ENCODE measurements around the gene ATP11A. TPM values are rescaled to one million over a fixed set of nuclear protein-coding genes. Genes with fewer than 3 reads are reported as not detected.

Gene ATP11A
- total RNA-seq, 1 experiment from 2014 or later = 41.2 TPM

- no peaks in the 10 kb centered on the region for H3K27me3 Mint-ChIP-seq (ENCODE audit: insufficient read depth, unreplicated experiment)
- no peak for DNase-seq (ENCODE audit: unreplicated experiment)
- peaks cover 4% of the 10 kb centered on the region for H3K4me1 Mint-ChIP-seq (ENCODE audit: insufficient read depth, unreplicated experiment)
- intact Hi-C loops (cut with micrococcal nuclease) = loop anchor here (10.0 kb wide), 1 partner anchor 1403 kb away; no protein-coding TSS in a partner anchor
- H3K36me3 Mint-ChIP-seq (ENCODE audit: insufficient read depth, unreplicated experiment) = peaks cover 5% of the 10 kb centered on the region
- H3K9me3 Mint-ChIP-seq (ENCODE audit: unreplicated experiment) = no peaks in the 10 kb centered on the region
- TF ChIP-seq CTCF (IDR thresholded peaks at IDR 0.05; ENCODE audit: unreplicated experiment) = no peak
- no peak overlapping the region for H3K27ac Mint-ChIP-seq (ENCODE audit: low read depth, unreplicated experiment)
- H3K4me3 Mint-ChIP-seq (ENCODE audit: unreplicated experiment) = no peak overlapping the region
- ChIA-PET POLR2A (no interaction called here), CTCF (no interaction called here)
- no TSS peak for BruUV-seq (replicated peaks)
These were observed 188.4 kb downstream of the ATP11A start for GRCh38 chr13:112877976-112878955.

- intact Hi-C loops (cut with micrococcal nuclease) = loop anchor here (10.0 kb wide), 1 partner anchor 1405 kb away; no protein-coding TSS in a partner anchor
- Mint-ChIP-seq H3K4me1 (ENCODE audit: insufficient read depth, unreplicated experiment) (no peaks in the 10 kb centered on the region), H3K27me3 (ENCODE audit: insufficient read depth, unreplicated experiment) (no peaks in the 10 kb centered on the region), H3K4me3 (ENCODE audit: unreplicated experiment) (no peak overlapping the region), H3K36me3 (ENCODE audit: insufficient read depth, unreplicated experiment) (peaks cover 5% of the 10 kb centered on the region), H3K27ac (ENCODE audit: low read depth, unreplicated experiment) (no peak overlapping the region), H3K9me3 (ENCODE audit: unreplicated experiment) (no peaks in the 10 kb centered on the region)
- CTCF ChIA-PET = interaction anchor here (0.7 kb wide), 1 partner anchor 227 kb away, joined by 4 read pairs; no protein-coding TSS in a partner anchor
- DNase-seq (ENCODE audit: unreplicated experiment) = no peak
- TF ChIP-seq CTCF (IDR thresholded peaks at IDR 0.05; ENCODE audit: unreplicated experiment) = no peak
- POLR2A ChIA-PET = no interaction called here
- BruUV-seq (replicated peaks) = no TSS peak
These were observed 189.5 kb downstream of the ATP11A start for GRCh38 chr13:112879283-112879833.

GRCh38 chr13:112880221-112880641 is 190.4 kb downstream of the ATP11A start:
- Mint-ChIP-seq H3K4me1 (ENCODE audit: insufficient read depth, unreplicated experiment) (no peaks in the 10 kb centered on the region), H3K27ac (ENCODE audit: low read depth, unreplicated experiment) (no peak overlapping the region), H3K9me3 (ENCODE audit: unreplicated experiment) (no peaks in the 10 kb centered on the region), H3K27me3 (ENCODE audit: insufficient read depth, unreplicated experiment) (no peaks in the 10 kb centered on the region), H3K4me3 (ENCODE audit: unreplicated experiment) (no peak overlapping the region), H3K36me3 (ENCODE audit: insufficient read depth, unreplicated experiment) (peaks cover 5% of the 10 kb centered on the region)
- intact Hi-C loops (cut with micrococcal nuclease) = no loop called here
- POLR2A ChIA-PET = no interaction called here
- no TSS peak for BruUV-seq (replicated peaks)
- CTCF ChIA-PET = interaction anchor here (0.6 to 0.7 kb wide), 2 partner anchors 228 to 1642 kb away, joined by 4 read pairs; no protein-coding TSS in a partner anchor
- no peak for DNase-seq (ENCODE audit: unreplicated experiment)
- no peak for TF ChIP-seq CTCF (IDR thresholded peaks at IDR 0.05; ENCODE audit: unreplicated experiment)

- H3K27me3 Mint-ChIP-seq (ENCODE audit: insufficient read depth, unreplicated experiment) = no peaks in the 10 kb centered on the region
- H3K36me3 Mint-ChIP-seq (ENCODE audit: insufficient read depth, unreplicated experiment) = peaks cover 5% of the 10 kb centered on the region
- CTCF ChIA-PET = no interaction called here
- H3K27ac Mint-ChIP-seq (ENCODE audit: low read depth, unreplicated experiment) = no peak overlapping the region
- intact Hi-C loops (cut with micrococcal nuclease) = no loop called here
- TF ChIP-seq CTCF (IDR thresholded peaks at IDR 0.05; ENCODE audit: unreplicated experiment) = no peak
- H3K4me3 Mint-ChIP-seq (ENCODE audit: unreplicated experiment) = no peak overlapping the region
- POLR2A ChIA-PET = no interaction called here
- no peaks in the 10 kb centered on the region for H3K9me3 Mint-ChIP-seq (ENCODE audit: unreplicated experiment)
- no peaks in the 10 kb centered on the region for H3K4me1 Mint-ChIP-seq (ENCODE audit: insufficient read depth, unreplicated experiment)
- no TSS peak for BruUV-seq (replicated peaks)
- no peak for DNase-seq (ENCODE audit: unreplicated experiment)
These were observed 191.2 kb downstream of the ATP11A start for GRCh38 chr13:112880976-112881540.

Measured in MCF 10A (cell line).